Fibroblast of lung (primary cell): ENCODE data around the gene KDM4D. TPM values are rescaled to one million over a fixed set of nuclear protein-coding genes. Genes with fewer than 3 reads are reported as not detected.

Experiments used
- DNase-seq, 2 donors: peaks; one replicate each; pipeline versions ENCODE4 v3.0.0 to v3.0.0-alpha.2; 2010; ENCODE audit warnings: low read depth in 2 of 2
- H2AFZ ChIP-seq: 2 replicates; pipeline ENCODE4 v1.5.1; 2012; ENCODE audit warnings: low read length, control low read depth, inconsistent platforms
- H3K27ac ChIP-seq: 2 replicates; pipeline ENCODE4 v1.5.1; 2011; ENCODE audit warnings: low read length, control low read depth; ENCODE audit not compliant: insufficient read depth
- H3K27me3 ChIP-seq: 2 replicates; pipeline ENCODE4 v1.5.1; 2011; ENCODE audit warnings: mild to moderate bottlenecking, low read length; ENCODE audit not compliant: control insufficient read depth, insufficient read depth
- H3K36me3 ChIP-seq: 2 replicates; pipeline ENCODE4 v1.5.1; 2011; ENCODE audit warnings: low read length; ENCODE audit not compliant: control insufficient read depth, insufficient read depth
- H3K4me1 ChIP-seq: 2 replicates; pipeline ENCODE4 v1.5.1; 2011; ENCODE audit warnings: low read length; ENCODE audit not compliant: control insufficient read depth, insufficient read depth; ENCODE audit errors: extremely low read depth
- H3K4me2 ChIP-seq: 2 replicates; pipeline ENCODE4 v1.5.1; 2011; ENCODE audit warnings: low read length, control low read depth; ENCODE audit not compliant: insufficient read depth; ENCODE audit errors: extremely low read depth
- H3K4me3 ChIP-seq, 4 experiments: fragments of 200-600 bp in 1 of 4; sonication (generic) in 1 of 4; replicated peaks in 1 of 4; 2 replicates each; pipeline ENCODE4 v1.5.1; 2011 to 2016; ENCODE audit warnings: low read length in 4 of 4, low read depth in 3 of 4, mild to moderate bottlenecking in 3 of 4, control low read depth in 2 of 4, inconsistent platforms in 1 of 4, mixed read lengths in 1 of 4; ENCODE audit not compliant: insufficient read depth in 1 of 4; ENCODE audit errors: control extremely low read depth in 1 of 4
- H3K79me2 ChIP-seq: 2 replicates; pipeline ENCODE4 v1.5.1; 2012; ENCODE audit warnings: mild to moderate bottlenecking, low read length, inconsistent platforms; ENCODE audit not compliant: control insufficient read depth, insufficient read depth
- H3K9ac ChIP-seq: 2 replicates; pipeline ENCODE4 v1.5.1; 2011; ENCODE audit warnings: mild to moderate bottlenecking, low read length, control low read depth; ENCODE audit not compliant: insufficient read depth
- H3K9me3 ChIP-seq: 2 replicates; pipeline ENCODE4 v1.5.1; 2012; ENCODE audit warnings: low read depth, low read length; ENCODE audit not compliant: control insufficient read depth, insufficient read depth
- H4K20me1 ChIP-seq: 2 replicates; pipeline ENCODE4 v1.5.1; 2011; ENCODE audit warnings: low read length; ENCODE audit not compliant: control insufficient read depth, insufficient read depth; ENCODE audit errors: extremely low read depth
- CTCF ChIP-seq, 2 donors: IDR thresholded peaks in 1 of 2; conservative IDR thresholded peaks in 1 of 2; 1 replicate in 1 of 2; 2 replicates in 1 of 2; pipeline ENCODE4 v1.5.1; 2011 to 2012; ENCODE audit warnings: low read length in 2 of 2, control low read depth in 1 of 2, inconsistent platforms in 1 of 2, low read depth in 1 of 2, mild to moderate bottlenecking in 1 of 2
- EZH2 ChIP-seq: IDR thresholded peaks from 2 replicates; pipeline ENCODE4 v1.5.1; 2012; ENCODE audit warnings: low read length, control low read depth, mild to moderate bottlenecking; ENCODE audit errors: missing control alignments
- polyA plus RNA-seq, 2 donors: library from polyadenylated mRNA; depleted of rRNA in 1 of 2; stranded (reverse) in 1 of 2; unstranded in 1 of 2; fragments of >200 nt; gene quantifications; 2 replicates each; pipeline ENCODE4 v1.2.1, GENCODE V29; 2011 to 2012; ENCODE audit warnings: missing spikeins in 1 of 2
- total RNA-seq: library from RNA; depleted of rRNA; stranded (reverse); fragments of >200 nt; gene quantifications from 2 replicates; pipeline ENCODE4 v1.2.1, GENCODE V29; 2014

The KDM4D gene
- total and polyA plus RNA-seq, 2 donors (not counting 1 experiment from before 2014, with no cell fraction given): 0.50 to 0.94 TPM

GRCh38 chr11:95003716-95004115, 30.2 kb downstream of the KDM4D start:
- Histone ChIP-seq H3K36me3 (no peaks in the 10 kb centered on the region), H2AFZ (no peak overlapping the region), H3K4me1 (no peaks in the 10 kb centered on the region), H4K20me1 (no peaks in the 10 kb centered on the region), H3K27ac (no peak overlapping the region), H3K4me3 (no peak overlapping the region), H3K27me3 (no peaks in the 10 kb centered on the region), H3K4me2 (no peak overlapping the region), H3K79me2 (no peaks in the 10 kb centered on the region), H3K9me3 (no peaks in the 10 kb centered on the region), H3K9ac (no peak overlapping the region)
- no peak for TF ChIP-seq CTCF (conservative IDR thresholded peaks at IDR 0.05 in 1 of 2, IDR thresholded peaks at IDR 0.05 in 1 of 2; ENCODE audit: low read depth in 1 of 2, low read length in 2 of 2)
- no peak for TF ChIP-seq EZH2
- no peak for DNase-seq

GRCh38 chr11:95005642-95006041, 32.1 kb downstream of the KDM4D start:
- Histone ChIP-seq H3K4me3 (no peak overlapping the region), H4K20me1 (no peaks in the 10 kb centered on the region), H3K79me2 (no peaks in the 10 kb centered on the region), H3K27ac (no peak overlapping the region), H3K36me3 (no peaks in the 10 kb centered on the region), H3K27me3 (no peaks in the 10 kb centered on the region), H3K9me3 (no peaks in the 10 kb centered on the region), H3K4me1 (no peaks in the 10 kb centered on the region), H3K4me2 (no peak overlapping the region), H2AFZ (no peak overlapping the region), H3K9ac (no peak overlapping the region)
- no peak for DNase-seq
- TF ChIP-seq EZH2: no peak
- no peak for TF ChIP-seq CTCF (conservative IDR thresholded peaks at IDR 0.05 in 1 of 2, IDR thresholded peaks at IDR 0.05 in 1 of 2; ENCODE audit: low read depth in 1 of 2, low read length in 2 of 2)

GRCh38 chr11:95011376-95011775, 37.9 kb downstream of the KDM4D start:
- H3K9ac ChIP-seq: no peak overlapping the region
- no peak overlapping the region for H3K4me2 ChIP-seq
- no peaks in the 10 kb centered on the region for H3K36me3 ChIP-seq
- TF ChIP-seq CTCF (conservative IDR thresholded peaks at IDR 0.05 in 1 of 2, IDR thresholded peaks at IDR 0.05 in 1 of 2; ENCODE audit: low read depth in 1 of 2, low read length in 2 of 2) (no peak), EZH2 (no peak)
- peaks cover 1% of the 10 kb centered on the region for H4K20me1 ChIP-seq
- no peaks in the 10 kb centered on the region for H3K4me1 ChIP-seq
- H2AFZ ChIP-seq: no peak overlapping the region
- H3K27me3 ChIP-seq: no peaks in the 10 kb centered on the region
- no peaks in the 10 kb centered on the region for H3K9me3 ChIP-seq
- no peaks in the 10 kb centered on the region for H3K79me2 ChIP-seq
- no peak overlapping the region for H3K27ac ChIP-seq
- DNase-seq: no peak
- no peak overlapping the region for H3K4me3 ChIP-seq
